ENCODE results near the gene YPEL5. TPM values are rescaled to one million over a fixed set of nuclear protein-coding genes. Genes with fewer than 3 reads are reported as not detected.

Gene YPEL5
- total RNA-seq, 1 donor from 2014 or later: 66.4 TPM

- Histone ChIP-seq H2AFZ (replicated peaks) (no peak overlapping the region), H3K4me3 (no peak overlapping the region), H3K9me3 (ENCODE audit: low read depth) (no peaks in the 10 kb centered on the region), H3K79me2 (ENCODE audit: low read depth) (no peaks in the 10 kb centered on the region), H4K20me1 (ENCODE audit: low read depth) (no peaks in the 10 kb centered on the region), H3K27ac (no peak overlapping the region), H3K27me3 (no peaks in the 10 kb centered on the region), H3K36me3 (no peaks in the 10 kb centered on the region), H3K9ac (no peak overlapping the region), H3K4me2 (no peak overlapping the region), H3F3A (ENCODE audit: low read depth) (no peaks in the 10 kb centered on the region), H3K4me1 (no peaks in the 10 kb centered on the region)
- no peaks in the 10 kb centered on the region for H3K4me1 Mint-ChIP-seq
- no peaks in the 10 kb centered on the region for H3K9me3 Mint-ChIP-seq
- no peaks in the 10 kb centered on the region for H3K36me3 Mint-ChIP-seq
- H3K27ac Mint-ChIP-seq: no peak overlapping the region
- no peak overlapping the region for H3K4me3 Mint-ChIP-seq
- no peak for TF ChIP-seq EZH2 (IDR thresholded peaks at IDR 0.05)
- no peak for TF ChIP-seq CTCF (IDR thresholded peaks at IDR 0.05)
- no peak for TF ChIP-seq EZH2phosphoT487 (IDR thresholded peaks at IDR 0.05)
- DNase-seq (ENCODE audit: low spot score): no peak
- peaks cover 5% of the 10 kb centered on the region for H3K27me3 Mint-ChIP-seq (ENCODE audit: insufficient read depth, low read depth)
These were observed 38.6 kb upstream of the YPEL5 start for GRCh38 chr2:30108192-30108591.

- Mint-ChIP-seq H3K27ac (no peak overlapping the region), H3K4me3 (no peak overlapping the region), H3K27me3 (ENCODE audit: insufficient read depth, low read depth) (peaks cover 3% of the 10 kb centered on the region), H3K36me3 (no peaks in the 10 kb centered on the region), H3K9me3 (no peaks in the 10 kb centered on the region), H3K4me1 (no peaks in the 10 kb centered on the region)
- no peak for DNase-seq (ENCODE audit: low spot score)
- Histone ChIP-seq H3K9me3 (ENCODE audit: low read depth) (no peaks in the 10 kb centered on the region), H3K36me3 (no peaks in the 10 kb centered on the region), H2AFZ (replicated peaks) (no peak overlapping the region), H3F3A (ENCODE audit: low read depth) (no peaks in the 10 kb centered on the region), H3K27me3 (no peaks in the 10 kb centered on the region), H3K9ac (no peak overlapping the region), H4K20me1 (ENCODE audit: low read depth) (no peaks in the 10 kb centered on the region), H3K4me3 (no peak overlapping the region), H3K79me2 (ENCODE audit: low read depth) (no peaks in the 10 kb centered on the region), H3K4me2 (no peak overlapping the region), H3K27ac (no peak overlapping the region), H3K4me1 (no peaks in the 10 kb centered on the region)
- TF ChIP-seq EZH2 (IDR thresholded peaks at IDR 0.05): no peak
- TF ChIP-seq EZH2phosphoT487 (IDR thresholded peaks at IDR 0.05): no peak
- no peak for TF ChIP-seq CTCF (IDR thresholded peaks at IDR 0.05)
These were observed 38.0 kb upstream of the YPEL5 start for GRCh38 chr2:30108851-30109250.

- H3K9me3 ChIP-seq (ENCODE audit: low read depth): no peaks in the 10 kb centered on the region
These were observed 37.0 kb upstream of the YPEL5 start for GRCh38 chr2:30109856-30110255.

More at GRCh38 chr2:30109856-30110255, 37.0 kb upstream of the YPEL5 start:
- Mint-ChIP-seq H3K4me1 (no peaks in the 10 kb centered on the region), H3K9me3 (no peaks in the 10 kb centered on the region), H3K4me3 (no peak overlapping the region), H3K27ac (no peak overlapping the region), H3K36me3 (no peaks in the 10 kb centered on the region), H3K27me3 (ENCODE audit: insufficient read depth, low read depth) (peaks cover 3% of the 10 kb centered on the region)
- Histone ChIP-seq H3K4me2 (no peak overlapping the region), H3K27ac (no peak overlapping the region), H3K79me2 (ENCODE audit: low read depth) (no peaks in the 10 kb centered on the region), H3K36me3 (no peaks in the 10 kb centered on the region), H3F3A (ENCODE audit: low read depth) (no peaks in the 10 kb centered on the region), H3K4me1 (no peaks in the 10 kb centered on the region), H3K27me3 (no peaks in the 10 kb centered on the region), H3K9ac (no peak overlapping the region), H3K4me3 (no peak overlapping the region), H2AFZ (replicated peaks) (no peak overlapping the region), H4K20me1 (ENCODE audit: low read depth) (no peaks in the 10 kb centered on the region)
- no peak for DNase-seq (ENCODE audit: low spot score)
- TF ChIP-seq CTCF (IDR thresholded peaks at IDR 0.05): no peak
- TF ChIP-seq EZH2phosphoT487 (IDR thresholded peaks at IDR 0.05): no peak
- TF ChIP-seq EZH2 (IDR thresholded peaks at IDR 0.05): no peak

All from neural progenitor cell (in vitro differentiated cells).